ENCODE measurements around the gene PIK3CB. TPM values are rescaled to one million over a fixed set of nuclear protein-coding genes. Genes with fewer than 3 reads are reported as not detected.
"Not testable (repeated sequence)": the region's sequence is repeated elsewhere in the genome, so short reads cannot be mapped to it uniquely, and the experiment has no call there.

Gene PIK3CB
- total RNA-seq, 1 experiment from 2014 or later: 15.2 TPM

- no peak for DNase-seq (ENCODE audit: extremely low read depth, low read depth)
Observed at GRCh38 chr3:138848696-138849095, 14.0 kb upstream of the PIK3CB start.

- DNase-seq (ENCODE audit: extremely low read depth, low read depth): not testable (repeated sequence)
Observed at GRCh38 chr3:138846824-138847223, 12.1 kb upstream of the PIK3CB start.

- DNase-seq (ENCODE audit: extremely low read depth, low read depth): no peak
Observed at GRCh38 chr3:138846262-138846791, 11.6 kb upstream of the PIK3CB start.

- DNase-seq (ENCODE audit: extremely low read depth, low read depth): no peak
Observed at GRCh38 chr3:138845771-138846173, 11.0 kb upstream of the PIK3CB start.

- DNase-seq (ENCODE audit: extremely low read depth, low read depth): no peak
Observed at GRCh38 chr3:138845181-138845601, 10.5 kb upstream of the PIK3CB start.

- no peak for DNase-seq (ENCODE audit: extremely low read depth, low read depth)
Observed at GRCh38 chr3:138842483-138843188, 7.9 kb upstream of the PIK3CB start.

DNA sequence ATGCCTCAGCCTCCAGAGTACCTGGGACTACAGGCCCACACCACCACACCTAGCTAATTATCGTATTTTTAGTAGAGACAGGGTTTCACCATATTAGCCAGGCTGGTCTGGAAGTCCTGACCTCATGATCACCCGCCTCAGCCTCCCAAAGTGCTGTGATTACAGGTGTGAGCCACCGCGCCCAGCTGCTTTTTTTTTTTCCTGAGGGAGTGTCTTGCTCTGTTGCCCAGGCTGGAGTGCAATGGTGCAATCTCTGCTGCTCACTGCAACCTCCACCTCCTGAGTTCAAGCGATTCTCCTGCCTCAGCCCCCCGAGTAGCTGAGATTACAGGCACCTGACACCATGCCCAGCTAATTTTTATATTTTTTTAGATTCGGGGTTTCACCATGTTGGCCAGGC, 3.7 kb upstream of the PIK3CB start:
- not testable (repeated sequence) for DNase-seq (ENCODE audit: extremely low read depth, low read depth)

DNA sequence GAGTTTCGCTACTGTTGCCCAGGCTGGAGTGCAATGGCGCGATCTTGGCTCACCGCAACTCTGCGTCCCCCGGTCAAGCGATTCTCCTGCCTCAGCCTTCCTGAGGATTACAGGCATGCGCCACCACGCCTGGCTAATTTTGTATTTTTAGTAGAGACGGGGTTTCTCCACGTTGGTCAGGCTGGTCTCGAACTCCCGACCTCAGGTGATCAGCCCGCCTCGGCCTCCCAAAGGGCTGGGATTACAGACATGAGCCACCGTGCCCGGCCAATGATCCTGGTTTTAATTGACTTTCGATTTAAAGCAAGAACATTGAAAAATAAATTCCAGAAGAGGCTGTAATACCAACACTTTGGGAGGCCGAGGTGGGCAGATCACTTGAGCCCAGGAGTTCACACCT, 1.1 kb upstream of the PIK3CB start:
- DNase-seq (ENCODE audit: extremely low read depth, low read depth): not testable (repeated sequence)

DNA sequence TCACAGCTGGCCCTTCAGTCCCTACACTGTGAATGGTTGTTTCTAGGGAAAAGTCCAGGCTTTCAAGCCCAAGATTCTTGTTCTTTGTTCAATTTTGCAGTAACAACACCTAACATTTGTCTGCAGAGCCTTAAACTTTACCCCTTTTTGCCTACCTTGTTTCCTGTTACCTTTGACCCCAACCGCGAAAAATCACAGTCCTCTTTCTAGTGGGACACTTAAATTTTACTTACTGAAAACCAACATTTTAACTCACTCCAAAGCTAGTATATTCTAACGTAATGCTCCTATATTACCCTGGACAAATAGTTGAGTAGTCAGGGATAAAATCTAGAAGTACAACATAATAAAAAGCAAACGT, 649 bp upstream of the PIK3CB start:
- DNase-seq (ENCODE audit: extremely low read depth, low read depth): no peak

GRCh38 chr3:138833899-138834595, 681 bp downstream of the PIK3CB start:
- peak; percentile 3 for DNase-seq (ENCODE audit: extremely low read depth, low read depth)

- DNase-seq (ENCODE audit: extremely low read depth, low read depth): not testable (repeated sequence)
Observed at GRCh38 chr3:138832473-138833057, 2.2 kb downstream of the PIK3CB start.

- DNase-seq (ENCODE audit: extremely low read depth, low read depth): no peak
Observed at GRCh38 chr3:138829886-138830510, 4.7 kb downstream of the PIK3CB start.

- no peak for DNase-seq (ENCODE audit: extremely low read depth, low read depth)
Observed at GRCh38 chr3:138829097-138829496, 5.6 kb downstream of the PIK3CB start.

DNA sequence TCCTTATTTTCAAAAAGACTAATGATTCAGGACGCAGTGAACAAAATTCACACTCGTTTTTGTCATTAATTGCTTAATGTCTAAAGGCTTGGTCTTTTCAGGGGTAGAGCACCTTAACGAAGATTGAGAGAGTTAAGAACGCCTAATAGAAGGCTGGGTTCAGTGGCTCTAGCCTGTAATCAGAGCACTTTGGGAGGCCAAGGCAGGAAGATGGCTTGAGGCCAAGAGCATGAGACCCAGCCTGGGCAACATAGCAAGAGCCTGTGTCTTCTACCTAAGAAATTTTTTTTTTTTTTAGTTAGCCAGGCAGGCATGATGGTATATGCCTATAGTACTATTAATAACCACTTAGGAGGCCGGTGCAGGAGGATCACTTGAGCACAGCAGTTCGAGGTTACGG, 7.5 kb downstream of the PIK3CB start:
- no peak for DNase-seq (ENCODE audit: extremely low read depth, low read depth)

- no peak for DNase-seq (ENCODE audit: extremely low read depth, low read depth)
Observed at GRCh38 chr3:138825336-138825735, 9.4 kb downstream of the PIK3CB start.

DNA sequence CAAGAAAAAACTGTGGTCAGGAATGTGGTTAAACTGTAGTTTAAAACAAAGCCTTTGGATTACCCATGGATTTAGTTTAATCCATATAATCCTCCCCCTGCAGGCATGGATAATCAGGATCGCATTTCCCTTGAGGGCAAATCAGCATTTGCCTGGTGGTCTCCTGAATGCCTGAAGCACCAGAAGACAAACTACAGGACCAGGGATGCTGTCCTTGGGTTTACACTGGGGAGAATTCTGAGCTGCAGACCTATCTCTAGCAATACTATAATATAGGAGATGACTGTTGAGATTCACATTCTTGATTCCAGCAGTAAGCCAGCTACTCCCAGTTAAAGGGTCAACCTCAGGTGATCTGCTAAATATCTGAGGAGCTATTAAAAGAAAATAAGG, 10.6 kb downstream of the PIK3CB start:
- DNase-seq (ENCODE audit: extremely low read depth, low read depth): no peak

DNA sequence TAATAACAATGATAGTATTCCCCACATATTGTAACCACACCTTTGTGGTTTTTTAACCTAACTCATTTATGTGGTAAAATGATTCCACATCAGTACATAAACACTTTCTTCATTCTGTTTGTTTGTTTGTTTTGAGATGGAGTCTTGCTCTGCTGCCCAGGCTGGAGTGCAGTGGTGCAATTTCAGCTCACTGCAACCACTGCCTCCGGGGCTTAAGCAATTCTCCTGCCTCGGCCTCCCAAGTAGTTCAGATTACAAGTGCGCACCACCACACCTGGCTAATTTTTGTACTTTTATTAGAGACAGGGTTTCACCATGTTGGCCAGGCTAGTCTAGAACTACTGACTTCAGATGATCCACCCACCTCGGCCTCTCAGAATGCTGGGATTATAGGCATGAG, 14.3 kb downstream of the PIK3CB start:
- DNase-seq (ENCODE audit: extremely low read depth, low read depth): not testable (repeated sequence)

GRCh38 chr3:138818185-138818860, 16.4 kb downstream of the PIK3CB start:
- no peak for DNase-seq (ENCODE audit: extremely low read depth, low read depth)

GRCh38 chr3:138817695-138818094, 17.0 kb downstream of the PIK3CB start:
- no peak for DNase-seq (ENCODE audit: extremely low read depth, low read depth)

DNA sequence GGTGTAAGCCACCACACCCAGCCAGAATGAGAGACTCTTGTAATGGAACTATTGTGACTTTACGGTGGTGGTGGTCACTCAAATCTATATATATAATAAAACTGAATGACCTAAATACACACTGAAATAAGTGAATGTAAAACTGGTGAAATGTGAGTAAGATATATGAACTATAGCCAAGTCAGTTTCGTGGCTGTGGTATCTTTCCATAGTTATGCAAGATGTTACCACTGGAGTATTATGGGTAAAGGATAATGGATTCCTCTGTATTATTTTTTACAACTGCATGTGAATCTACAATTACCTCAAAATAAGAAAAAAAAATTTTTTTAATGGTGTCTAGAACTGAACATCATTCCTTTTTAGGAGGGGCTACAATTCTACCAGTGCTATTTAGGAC, 21.9 kb downstream of the PIK3CB start:
- no peak for DNase-seq (ENCODE audit: extremely low read depth, low read depth)
